HG02763 (cell line): ENCODE measurements around the gene MNAT1.
"Not testable (repeated sequence)": the region's sequence is repeated elsewhere in the genome, so short reads cannot be mapped to it uniquely, and the experiment has no call there.

ENCODE experiments used
- ATAC-seq: cut with Tn5 transposase; IDR thresholded peaks from one replicate; pipeline ENCODE4 v1.9.1; 2021; ENCODE audit warnings: mild to moderate bottlenecking, moderate library complexity; ENCODE audit not compliant: unreplicated experiment

Gene MNAT1

GRCh38 chr14:60867503-60868172, 133.1 kb downstream of the MNAT1 start:
- no peak for ATAC-seq

GRCh38 chr14:60878121-60878520, 143.6 kb downstream of the MNAT1 start:
- no peak for ATAC-seq

- no peak for ATAC-seq
Measured at GRCh38 chr14:60878536-60878935, 144.0 kb downstream of the MNAT1 start.

- ATAC-seq, result no peak
Measured at GRCh38 chr14:60882219-60882618, 147.7 kb downstream of the MNAT1 start.

DNA sequence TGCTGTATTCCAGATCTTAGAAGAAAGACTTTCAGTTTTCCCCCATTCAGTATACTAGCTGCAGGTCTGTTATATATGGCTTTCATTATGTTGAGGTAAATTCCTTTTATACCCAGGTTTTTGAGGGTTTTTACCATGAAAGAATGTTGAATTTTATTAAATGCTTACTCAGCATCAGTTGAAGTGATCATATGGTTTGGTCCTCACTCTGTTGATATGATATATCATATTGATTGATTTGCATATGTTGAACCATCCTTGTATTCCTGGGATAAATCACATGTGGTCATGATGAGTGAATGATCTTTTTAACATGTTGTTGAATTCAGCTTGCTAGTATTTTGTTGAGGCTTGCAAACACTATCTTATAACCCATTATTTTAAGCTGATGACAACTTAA, 149.6 kb downstream of the MNAT1 start:
- ATAC-seq, result no peak

DNA sequence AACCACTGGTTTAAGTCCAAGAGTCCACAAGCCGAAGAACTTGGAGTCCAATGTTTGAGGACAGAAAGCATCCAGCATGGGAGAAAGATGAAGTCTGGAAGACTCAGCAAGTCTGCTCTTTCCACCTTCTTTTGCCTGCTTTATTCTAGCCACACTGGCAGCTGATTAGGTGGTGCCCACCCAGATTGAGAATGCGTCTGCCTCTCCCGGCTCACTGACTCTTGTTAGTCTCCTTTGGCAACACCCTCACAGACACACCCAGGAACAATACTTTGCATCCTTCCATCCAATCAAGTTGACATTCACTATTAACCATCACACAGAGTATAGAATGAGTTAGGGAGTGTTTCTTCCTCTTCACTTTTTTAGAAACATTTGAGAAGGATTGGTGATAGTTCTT, 156.1 kb downstream of the MNAT1 start:
- ATAC-seq, result not testable (repeated sequence)

GRCh38 chr14:60893911-60894310, 159.3 kb downstream of the MNAT1 start:
- ATAC-seq, result no peak

DNA sequence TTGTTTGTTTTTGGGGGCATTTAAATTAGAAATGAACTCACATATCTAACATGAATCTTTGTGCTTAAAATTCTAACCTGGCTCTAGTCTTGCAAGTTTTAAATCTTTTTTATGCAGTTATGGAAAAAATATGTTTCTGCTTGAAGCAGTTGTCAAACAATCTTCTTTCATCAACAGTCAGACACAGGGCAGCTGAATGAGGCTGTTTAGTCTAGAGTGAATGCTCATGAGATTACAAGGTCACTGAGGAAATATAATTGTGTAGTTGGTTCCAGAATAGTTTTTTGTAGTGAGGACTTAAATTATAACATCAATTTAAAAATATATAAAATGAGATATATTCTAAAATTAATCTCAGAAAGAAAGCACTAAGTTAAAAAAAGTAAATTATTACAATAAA, 169.8 kb downstream of the MNAT1 start:
- ATAC-seq, result no peak

DNA sequence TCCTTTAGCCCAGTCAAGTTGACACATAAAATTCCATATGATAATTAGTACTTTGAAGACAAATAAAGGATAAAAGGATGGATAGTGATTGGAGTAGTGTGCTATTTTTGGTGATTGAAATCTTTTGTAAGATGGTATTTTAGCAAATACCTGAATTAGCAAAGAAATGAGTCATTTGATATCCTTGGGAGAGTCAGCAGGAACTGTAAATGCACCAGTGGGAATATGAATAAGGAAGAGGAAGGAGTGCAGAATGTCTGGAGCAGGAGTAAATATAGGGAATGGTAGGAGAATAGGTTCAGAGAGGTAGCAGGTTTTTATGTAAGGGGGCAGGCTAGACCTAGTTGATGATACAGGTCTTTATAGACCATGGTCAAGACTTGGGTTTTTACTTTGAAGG, 171.4 kb downstream of the MNAT1 start:
- ATAC-seq, result no peak

GRCh38 chr14:60915781-60916180, 181.2 kb downstream of the MNAT1 start:
- no peak for ATAC-seq

DNA sequence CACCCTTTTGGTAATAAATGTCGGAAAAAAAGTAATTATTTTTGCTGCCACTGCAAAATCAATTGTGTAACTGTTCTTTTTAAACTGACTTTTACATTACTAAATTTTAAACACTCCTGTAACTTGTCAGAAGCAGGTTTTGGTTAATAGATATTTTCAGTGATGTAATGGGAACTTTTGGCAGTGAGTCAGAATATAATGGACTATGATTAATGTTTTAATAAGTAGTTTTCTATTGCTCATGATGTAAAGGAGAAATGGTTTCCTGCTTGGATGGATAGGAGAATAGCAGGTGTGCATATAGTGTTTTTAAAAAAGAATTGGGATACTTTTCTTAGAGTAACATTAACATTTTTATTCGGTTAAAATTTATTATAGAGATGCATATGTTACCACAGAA, 187.5 kb downstream of the MNAT1 start:
- ATAC-seq, result no peak

DNA sequence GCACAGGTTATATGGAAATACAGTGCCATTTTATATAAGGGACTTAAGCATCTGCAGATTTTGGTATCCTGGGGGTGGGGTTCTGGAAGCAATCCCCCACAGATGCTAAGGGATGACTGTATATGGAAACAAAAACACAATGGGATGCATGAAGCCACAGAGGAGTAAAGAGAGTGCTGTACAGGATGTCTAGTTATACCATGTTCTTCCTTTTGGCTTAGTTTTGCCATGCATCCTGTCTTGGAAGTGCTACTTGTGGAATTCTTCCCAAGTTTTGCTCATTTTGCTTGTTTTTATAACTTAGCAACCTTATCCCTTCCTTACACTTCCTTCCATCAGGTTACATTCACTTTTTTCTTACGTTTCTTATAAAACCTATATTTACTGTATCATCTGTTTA, 190.7 kb downstream of the MNAT1 start:
- no peak for ATAC-seq

DNA sequence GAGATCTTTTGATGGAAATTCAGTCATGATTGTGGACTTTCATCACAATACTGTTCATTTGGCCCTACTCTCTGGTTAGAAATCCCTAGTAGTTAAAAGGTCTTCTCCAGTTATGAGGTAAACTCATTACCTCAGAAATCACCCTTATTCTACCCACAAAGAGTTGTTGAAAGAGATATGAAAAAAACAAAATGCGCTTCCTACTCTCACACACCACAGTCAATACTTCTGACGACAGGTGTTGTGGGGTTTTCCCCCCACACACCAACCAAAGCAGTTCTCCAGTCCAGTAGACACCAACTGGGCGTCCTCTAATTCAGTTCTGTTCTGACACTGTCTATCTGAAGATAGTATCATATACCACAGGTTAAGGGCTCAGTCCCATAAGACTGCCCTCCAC, 191.4 kb downstream of the MNAT1 start:
- ATAC-seq, result peak; percentile 96

DNA sequence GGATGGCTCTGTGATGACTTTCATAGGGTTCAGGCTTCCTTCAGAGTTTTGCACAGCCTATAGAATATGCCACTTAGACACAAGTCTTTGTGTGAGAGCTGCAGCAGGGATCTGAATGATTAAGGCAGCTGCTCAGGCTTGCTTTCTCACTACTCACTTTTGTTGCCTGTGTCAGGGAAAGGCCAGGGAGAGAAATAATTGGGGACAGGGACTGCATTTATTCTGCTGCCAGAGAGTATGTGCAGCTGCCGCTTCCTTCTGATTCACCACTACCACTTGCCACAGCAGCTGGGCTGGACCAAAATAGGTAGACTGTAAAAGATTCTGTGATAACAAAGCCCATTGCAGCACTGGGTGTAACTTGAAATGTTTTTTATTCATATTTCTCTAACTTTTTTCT, 196.7 kb downstream of the MNAT1 start:
- no peak for ATAC-seq

DNA sequence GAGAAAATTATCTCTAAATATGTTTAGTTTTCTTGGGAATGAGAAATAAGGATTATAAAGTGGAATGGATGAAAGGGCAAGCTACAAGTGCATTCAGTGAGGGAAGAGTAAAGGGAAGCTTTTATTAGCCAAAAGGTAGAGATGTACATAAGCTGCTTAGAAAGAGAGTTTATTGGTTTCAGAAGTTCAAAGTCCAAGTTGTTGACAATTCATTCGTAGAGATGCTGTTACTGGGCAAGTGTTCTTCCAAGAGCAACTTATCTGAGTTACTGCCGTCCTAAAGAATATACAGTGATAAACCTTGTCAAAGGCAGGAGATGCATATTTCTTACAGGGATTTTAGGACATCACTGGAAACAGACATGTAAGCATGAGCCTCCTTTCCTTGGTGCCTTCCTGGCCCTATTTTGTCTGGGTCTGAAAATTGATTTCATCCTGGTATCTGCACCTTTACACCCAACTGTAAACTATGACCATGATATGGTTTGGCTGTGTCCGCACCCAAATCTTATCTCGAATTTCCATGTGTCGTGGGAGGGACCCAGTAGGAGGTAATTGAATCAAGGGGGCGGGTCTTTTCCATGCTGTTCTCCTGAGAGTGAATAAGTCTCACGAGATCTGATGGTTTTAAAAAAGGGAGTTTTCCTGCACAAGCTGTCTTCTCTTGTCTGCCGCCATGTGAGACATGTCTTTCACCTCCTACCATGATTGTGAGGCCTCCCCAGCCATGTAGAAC, 199.5 kb downstream of the MNAT1 start:
- ATAC-seq, result no peak

- no peak for ATAC-seq
Measured at GRCh38 chr14:60935319-60935718, 200.8 kb downstream of the MNAT1 start.

DNA sequence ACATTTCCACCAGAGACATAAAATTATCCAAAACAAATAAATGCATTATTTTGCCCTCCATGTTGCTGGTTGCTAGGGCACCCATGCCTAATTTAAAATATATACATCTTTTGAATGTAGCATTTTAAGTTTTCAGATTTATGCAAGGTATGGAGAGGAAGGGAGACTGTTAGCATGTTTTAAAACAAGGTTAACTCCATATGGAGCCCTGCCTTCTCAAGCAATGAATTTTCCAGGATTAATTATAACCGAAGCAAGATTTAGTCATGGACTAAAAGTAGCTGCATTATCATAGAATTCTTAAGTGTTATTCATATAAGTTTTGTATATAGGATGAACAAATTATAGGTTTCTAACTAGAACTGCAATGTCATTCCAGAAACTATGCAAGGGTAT, 209.1 kb downstream of the MNAT1 start:
- ATAC-seq, result no peak

DNA sequence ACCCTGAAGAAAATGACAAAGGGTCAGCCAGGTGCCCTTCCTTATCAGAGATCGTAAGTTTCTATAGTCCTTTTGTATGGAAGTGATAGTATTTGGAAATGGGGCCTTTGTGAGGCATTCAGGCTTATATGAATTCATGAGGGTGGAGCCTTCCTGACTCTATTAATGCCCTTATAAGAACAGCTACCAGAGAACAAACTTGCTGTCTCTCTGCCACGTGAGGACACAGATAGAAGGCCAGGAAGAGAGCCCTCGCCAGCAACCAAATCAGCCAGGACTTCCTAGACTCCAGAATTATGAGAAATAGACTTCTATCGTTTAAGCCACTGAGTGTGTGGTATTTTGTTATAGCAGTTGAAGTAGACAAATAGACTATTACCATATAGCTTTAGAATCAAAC, 209.6 kb downstream of the MNAT1 start:
- ATAC-seq, result no peak

GRCh38 chr14:60945984-60946383, 211.4 kb downstream of the MNAT1 start:
- no peak for ATAC-seq

- no peak for ATAC-seq
Measured at GRCh38 chr14:60946773-60947172, 212.2 kb downstream of the MNAT1 start.

- ATAC-seq, result no peak
Measured at GRCh38 chr14:60951776-60952435, 217.3 kb downstream of the MNAT1 start.

DNA sequence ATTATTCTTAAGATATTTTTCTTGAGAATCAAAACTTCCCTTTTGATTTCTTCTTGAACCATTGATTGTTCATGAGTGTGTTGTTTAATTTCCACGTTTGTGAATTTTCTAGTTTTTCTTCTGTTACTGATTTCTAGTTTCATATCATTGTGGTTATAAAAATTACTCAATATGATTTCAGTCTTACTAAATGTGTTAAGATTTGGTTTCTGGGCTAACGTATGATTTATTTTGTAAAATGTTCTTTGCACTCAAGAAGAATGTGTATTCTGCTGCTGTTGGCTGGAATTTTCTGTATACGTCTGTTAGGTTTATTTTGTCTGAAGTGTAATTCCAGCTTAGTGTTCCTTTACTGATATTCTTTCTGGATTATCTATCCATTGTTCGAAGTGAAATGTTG, 221.6 kb downstream of the MNAT1 start:
- no peak for ATAC-seq
